Right ventricle myocardium superior (tissue), 1 donor: ENCODE measurements around the gene OCRL. TPM values are rescaled to one million over a fixed set of nuclear protein-coding genes. Genes with fewer than 3 reads are reported as not detected.

Experiments
- ATAC-seq: fragments of 200-7000 bp; cut with Tn5 transposase; one replicate; pipeline ENCODE4 v1.9.1; 2020; ENCODE audit warnings: mild to moderate bottlenecking; ENCODE audit not compliant: poor library complexity
- DNase-seq: peaks from one replicate; pipeline ENCODE4 v3.0.0-alpha.2; 2020
- intact Hi-C: fragments of 100-400 bp; cut with DNase I; formaldehyde crosslinking; loops from one replicate; pipeline ENCODE4 v1.11.2; 2022
- total RNA-seq: library from RNA; stranded (reverse); fragmentation: NEBNext Ultra II Directional; extraction: Animal tissue kit (Norgen Biotek cat#: 25700); gene quantifications from one replicate; pipeline ENCODE4 v1.2.1, GENCODE V29; 2021
- donor health status: DM: no; HTN: yes; CAD: no; lungs with severe emphysema.

OCRL gene
- total RNA-seq, 1 donor from 2014 or later: 9.4 TPM

- intact Hi-C loops: no loop called here
- DNase-seq: no peak
- no peak for ATAC-seq
Observed at GRCh38 chrX:129614481-129615255, 74.6 kb downstream of the OCRL start.

- DNase-seq (no peak), ATAC-seq (no peak)
- intact Hi-C loops: no loop called here
Observed at GRCh38 chrX:129617420-129617819, 77.4 kb downstream of the OCRL start.

GRCh38 chrX:129618997-129619396 is 78.9 kb downstream of the OCRL start:
- no peak for DNase-seq
- intact Hi-C loops: no loop called here
- peak; percentile 71 for ATAC-seq

- no peak for DNase-seq
- intact Hi-C loops: no loop called here
- no peak for ATAC-seq
Observed at GRCh38 chrX:129622757-129623301, 82.8 kb downstream of the OCRL start.

- intact Hi-C loops: no loop called here
- DNase-seq (no peak), ATAC-seq (no peak)
Observed at GRCh38 chrX:129626026-129626425, 86.0 kb downstream of the OCRL start.

GRCh38 chrX:129629837-129630236 is 89.8 kb downstream of the OCRL start:
- DNase-seq (no peak), ATAC-seq (peak; percentile 68)
- intact Hi-C loops: no loop called here

- DNase-seq (no peak), ATAC-seq (no peak)
- intact Hi-C loops: no loop called here
Observed at GRCh38 chrX:129631849-129632248, 91.8 kb downstream of the OCRL start.

GRCh38 chrX:129632443-129632842 is 92.4 kb downstream of the OCRL start:
- intact Hi-C loops: no loop called here
- DNase-seq (no peak), ATAC-seq (no peak)

- ATAC-seq (no peak), DNase-seq (no peak)
- intact Hi-C loops: no loop called here
Observed at GRCh38 chrX:129634541-129634940, 94.5 kb downstream of the OCRL start.

GRCh38 chrX:129636175-129636681 is 96.2 kb downstream of the OCRL start:
- intact Hi-C loops: loop anchor here (2.0 kb wide), 1 partner anchor 91 kb away; no protein-coding TSS in a partner anchor
- DNase-seq (no peak), ATAC-seq (no peak)

- ATAC-seq (peak; percentile 89), DNase-seq (peak; percentile 82)
- intact Hi-C loops: loop anchor here (2.0 kb wide), 1 partner anchor 89 kb away; no protein-coding TSS in a partner anchor
Observed at GRCh38 chrX:129637217-129638109, 97.4 kb downstream of the OCRL start.

- intact Hi-C loops: no loop called here
- ATAC-seq: no peak
Observed at GRCh38 chrX:129638917-129639316, 98.9 kb downstream of the OCRL start.

GRCh38 chrX:129640737-129641136 is 100.7 kb downstream of the OCRL start:
- intact Hi-C loops: no loop called here
- no peak for ATAC-seq

More at GRCh38 chrX:129638917-129639316, 98.9 kb downstream of the OCRL start:
- DNase-seq: no peak

GRCh38 chrX:129641469-129641868 is 101.4 kb downstream of the OCRL start:
- no peak for DNase-seq
- no peak for ATAC-seq
- intact Hi-C loops: no loop called here

More at GRCh38 chrX:129640737-129641136, 100.7 kb downstream of the OCRL start:
- DNase-seq: no peak

GRCh38 chrX:129641941-129642340 is 101.9 kb downstream of the OCRL start:
- ATAC-seq (no peak), DNase-seq (no peak)
- intact Hi-C loops: no loop called here
